Endothelial cell of umbilical vein (primary cell): ENCODE data around the gene DSCAML1. TPM values are rescaled to one million over a fixed set of nuclear protein-coding genes. Genes with fewer than 3 reads are reported as not detected.

Experiments used
- BruUV-seq: library from RNA; stranded (reverse); fragments of 400-500 nt; replicated peaks from 2 replicates; lab custom pipeline; 2021; lab: Mats Ljungman, UMichigan
- CTCF ChIA-PET: fragments of 300-600, 350-600 bp; sonication (Branson Sonifier 250); formaldehyde crosslinking; loops from one replicate; lab custom pipeline; 2021; ENCODE audit warnings: antibody characterized with exemption, inconsistent platforms; lab: Charles Lee
- POLR2A ChIA-PET: fragments of 300-600, 350-600 bp; sonication (Branson Sonifier 250); formaldehyde crosslinking; loops from one replicate; lab custom pipeline; 2021; ENCODE audit warnings: antibody characterized with exemption, inconsistent platforms; lab: Charles Lee
- DNase-seq: peaks from one replicate; pipeline ENCODE4 v3.0.0-alpha.2; 2011; ENCODE audit warnings: low read depth, low spot score
- FAIRE-seq: peaks from 2 replicates; lab custom pipeline; 2011; peaks lifted over from hg19 to GRCh38; lab: Jason Lieb, UNC
- H2AFZ ChIP-seq: 2 replicates; pipeline ENCODE4 v1.6.0; 2012; ENCODE audit warnings: low read depth, low read length, control low read depth, inconsistent platforms
- H3K27ac ChIP-seq: 2 replicates; pipeline ENCODE4 v1.5.1; 2011; ENCODE audit warnings: low read depth, mild to moderate bottlenecking, control low read depth, low read length, moderate library complexity; ENCODE audit not compliant: insufficient read depth
- H3K27me3 ChIP-seq, 2 experiments: 2 replicates each; pipeline versions ENCODE4 v1.6.0 to v1.6.1; 2011; ENCODE audit warnings: low read length in 2 of 2, mixed read lengths in 1 of 2; ENCODE audit not compliant: control insufficient read depth in 2 of 2, insufficient read depth in 2 of 2
- H3K36me3 ChIP-seq, 2 experiments: 2 replicates in 1 of 2; 3 replicates in 1 of 2; pipeline ENCODE4 v1.5.1; 2011; ENCODE audit warnings: low read length in 2 of 2, mild to moderate bottlenecking in 1 of 2, moderate library complexity in 1 of 2; ENCODE audit not compliant: control insufficient read depth in 2 of 2, insufficient read depth in 2 of 2; ENCODE audit errors: extremely low read depth in 1 of 2
- H3K4me1 ChIP-seq: 3 replicates; pipeline ENCODE4 v1.5.1; 2011; ENCODE audit warnings: mild to moderate bottlenecking, low read length; ENCODE audit not compliant: control insufficient read depth, insufficient read depth; ENCODE audit errors: extremely low read depth
- H3K4me2 ChIP-seq: 2 replicates; pipeline ENCODE4 v1.6.1; 2011; ENCODE audit warnings: low read length, control low read depth, mixed read lengths; ENCODE audit not compliant: insufficient read depth
- H3K4me3 ChIP-seq, 3 experiments: fragments of 200-600 bp in 1 of 3; sonication (generic), shearing (Covaris generic) in 1 of 3; replicated peaks in 1 of 3; 2 replicates each; pipeline ENCODE4 v1.5.1; 2011 to 2016; ENCODE audit warnings: control low read depth in 3 of 3, low read length in 3 of 3, mild to moderate bottlenecking in 2 of 3, inconsistent platforms in 1 of 3, low read depth in 1 of 3, moderate library complexity in 1 of 3; ENCODE audit not compliant: insufficient read depth in 1 of 3
- H3K79me2 ChIP-seq: 2 replicates; pipeline ENCODE4 v1.6.0; 2012; ENCODE audit warnings: low read length, inconsistent platforms; ENCODE audit not compliant: control insufficient read depth, insufficient read depth
- H3K9ac ChIP-seq: replicated peaks from 2 replicates; pipeline ENCODE3; 2011; ENCODE audit warnings: low read length, control low read depth; ENCODE audit not compliant: insufficient read depth; ENCODE audit errors: extremely low read depth
- H3K9me1 ChIP-seq: replicated peaks from 3 replicates; pipeline ENCODE4 v1.6.0; 2011; ENCODE audit warnings: mild to moderate bottlenecking, low read length; ENCODE audit not compliant: control insufficient read depth, insufficient read depth; ENCODE audit errors: extremely low read depth
- H3K9me3 ChIP-seq: replicated peaks from 2 replicates; pipeline ENCODE4 v1.5.1; 2012; ENCODE audit warnings: low read length, inconsistent platforms; ENCODE audit not compliant: control insufficient read depth, insufficient read depth
- H4K20me1 ChIP-seq: replicated peaks from 2 replicates; pipeline ENCODE3; 2011; ENCODE audit warnings: mild to moderate bottlenecking, low read length; ENCODE audit not compliant: control insufficient read depth, insufficient read depth; ENCODE audit errors: extremely low read depth
- CTCF ChIP-seq, 2 donors: IDR thresholded peaks; 1 replicate in 1 of 2; 2 replicates in 1 of 2; pipeline ENCODE4 v1.5.1; 2011; ENCODE audit warnings: low read length in 2 of 2, mild to moderate bottlenecking in 2 of 2, moderate library complexity in 2 of 2, control low read depth in 1 of 2, inconsistent platforms in 1 of 2, low read depth in 1 of 2; ENCODE audit not compliant: insufficient read depth in 1 of 2; ENCODE audit errors: extremely low read depth in 1 of 2
- EZH2 ChIP-seq: IDR thresholded peaks from 2 replicates; pipeline ENCODE4 v1.6.1; 2012; ENCODE audit warnings: borderline replicate concordance, low read depth, mild to moderate bottlenecking, moderate library complexity, low read length, inconsistent platforms; ENCODE audit not compliant: severe bottlenecking
- MAX ChIP-seq: IDR thresholded peaks from 2 replicates; pipeline ENCODE4 v1.6.1; 2011; ENCODE audit not compliant: insufficient read depth, insufficient read length
- dilution Hi-C: fragments of 300-500 bp; cut with MboI; formaldehyde crosslinking; loops from one replicate; pipeline ENCODE4 v1.15.0; 2019; ENCODE audit warnings: low sequenced_read_pairs; ENCODE audit not compliant: extremely low pct_ligation_motif_present
- intact Hi-C: fragments of 100-400 bp; cut with micrococcal nuclease; formaldehyde crosslinking; loops from one replicate; pipeline ENCODE4 v1.10.0; 2022
- polyA plus RNA-seq, 4 experiments: library from polyadenylated mRNA; depleted of rRNA in 3 of 4; stranded (reverse) in 3 of 4; unstranded in 1 of 4; fragments of >200 nt; gene quantifications; 2 replicates each; pipeline versions ENCODE4 v1.2.1 to v1.2.3, GENCODE V29; 2011 to 2012; ENCODE audit warnings: missing spikeins in 1 of 4
- total RNA-seq: library from RNA; stranded (reverse); gene quantifications from 2 replicates; pipeline ENCODE4 v1.2.3, GENCODE V29; 2021

Gene DSCAML1
- total and polyA plus RNA-seq, 2 donors (not counting 3 experiments of a cell fraction or from before 2014, with no cell fraction given), result not detected

GRCh38 chr11:117807482-117808327 is 10.7 kb upstream of the DSCAML1 start:
- ChIA-PET CTCF (interaction anchor here (0.6 to 5.1 kb wide), 38 partner anchors 9 to 882 kb away, joined by 3 to 213 read pairs (median 4); partner anchors contain the start of gene DSCAML1), POLR2A (no interaction called here)
- TF ChIP-seq MAX, result no peak
- peak; percentile 81 to 92 for TF ChIP-seq CTCF (IDR thresholded peaks at IDR 0.05; ENCODE audit: extremely low read depth in 1 of 2, insufficient read depth in 1 of 2, low read depth in 1 of 2, low read length in 2 of 2)
- TF ChIP-seq EZH2, result no peak
- no peaks in the 10 kb centered on the region for H3K9me3 ChIP-seq
- BruUV-seq, result no TSS peak
- peaks cover 1 to 5% of the 10 kb centered on the region in 2 experiments for H3K27me3 ChIP-seq
- no peaks in the 10 kb centered on the region for H3K79me2 ChIP-seq
- no peak overlapping the region for H3K9ac ChIP-seq
- intact Hi-C loops, result loop anchor here (1.0 kb wide), 3 partner anchors 10 to 246 kb away; no protein-coding TSS in a partner anchor
- peak; percentile 84 for FAIRE-seq
- H3K27ac ChIP-seq, result no peak overlapping the region
- no peaks in the 10 kb centered on the region for H4K20me1 ChIP-seq
- H3K4me1 ChIP-seq, result no peaks in the 10 kb centered on the region
- DNase-seq, result peak; percentile 47
- dilution Hi-C loops, result no loop called here
- no peaks in the 10 kb centered on the region for H3K9me1 ChIP-seq
- no peaks in the 10 kb centered on the region for H3K36me3 ChIP-seq
- no peak overlapping the region for H3K4me3 ChIP-seq
- H3K4me2 ChIP-seq, result no peak overlapping the region
- H2AFZ ChIP-seq, result no peak overlapping the region
